Kidney capillary endothelial cell (primary cell): Measurements from ENCODE around the gene RTN4R.

Experiments
- DNase-seq: peaks from one replicate; pipeline ENCODE4 v3.0.0-alpha.2; 2018; ENCODE audit warnings: low spot score

Gene RTN4R

GRCh38 chr22:20241579-20242392 lies 26.3 kb downstream of the RTN4R start:
- no peak for DNase-seq

GRCh38 chr22:20240900-20241299 lies 27.2 kb downstream of the RTN4R start:
- DNase-seq: no peak

- peak; percentile 19 for DNase-seq
Observed at GRCh38 chr22:20240447-20240764, 27.7 kb downstream of the RTN4R start.

- DNase-seq: no peak
Observed at GRCh38 chr22:20239676-20240446, 28.3 kb downstream of the RTN4R start.

GRCh38 chr22:20238901-20239675 lies 29.0 kb downstream of the RTN4R start:
- DNase-seq: no peak

GRCh38 chr22:20238536-20238900 lies 29.6 kb downstream of the RTN4R start:
- DNase-seq: peak; percentile 11

GRCh38 chr22:20237480-20238440 lies 30.4 kb downstream of the RTN4R start:
- no peak for DNase-seq

- DNase-seq: no peak
Observed at GRCh38 chr22:20236052-20236717, 31.9 kb downstream of the RTN4R start.

GRCh38 chr22:20235389-20235991 lies 32.6 kb downstream of the RTN4R start:
- DNase-seq: no peak

- no peak for DNase-seq
Observed at GRCh38 chr22:20234760-20235388, 33.2 kb downstream of the RTN4R start.

- no peak for DNase-seq
Observed at GRCh38 chr22:20234314-20234682, 33.8 kb downstream of the RTN4R start.

- no peak for DNase-seq
Observed at GRCh38 chr22:20233351-20234313, 34.5 kb downstream of the RTN4R start.

GRCh38 chr22:20232781-20233180 lies 35.3 kb downstream of the RTN4R start:
- DNase-seq: no peak

- DNase-seq: no peak
Observed at GRCh38 chr22:20232237-20232598, 35.9 kb downstream of the RTN4R start.

GRCh38 chr22:20231514-20232236 lies 36.4 kb downstream of the RTN4R start:
- DNase-seq: no peak

- no peak for DNase-seq
Observed at GRCh38 chr22:20230777-20231420, 37.2 kb downstream of the RTN4R start.

- DNase-seq: no peak
Observed at GRCh38 chr22:20229916-20230775, 38.0 kb downstream of the RTN4R start.
